Measurements from ENCODE around the gene SETDB2.

SETDB2 gene

DNA sequence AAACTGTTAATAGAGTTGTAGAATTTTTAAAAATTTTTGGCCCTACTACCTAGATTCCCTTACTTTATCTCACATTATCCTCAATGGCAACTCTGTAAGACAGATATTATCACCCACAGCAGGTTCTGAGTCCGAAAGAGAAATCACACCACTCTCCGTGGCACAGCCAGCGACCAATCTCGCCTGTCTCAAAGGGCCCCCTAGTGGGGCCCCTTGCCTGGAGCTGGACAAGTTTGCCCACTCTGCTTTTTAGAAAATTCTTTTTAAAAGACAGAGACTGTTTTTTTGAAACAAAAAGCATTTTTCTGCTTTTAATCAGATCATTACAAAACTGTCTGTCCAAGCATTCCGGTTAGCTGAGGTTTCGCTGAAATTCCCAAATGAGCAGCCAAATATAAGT, 73.4 kb downstream of the SETDB2 start:
- TF ChIP-seq, protein P1, sequence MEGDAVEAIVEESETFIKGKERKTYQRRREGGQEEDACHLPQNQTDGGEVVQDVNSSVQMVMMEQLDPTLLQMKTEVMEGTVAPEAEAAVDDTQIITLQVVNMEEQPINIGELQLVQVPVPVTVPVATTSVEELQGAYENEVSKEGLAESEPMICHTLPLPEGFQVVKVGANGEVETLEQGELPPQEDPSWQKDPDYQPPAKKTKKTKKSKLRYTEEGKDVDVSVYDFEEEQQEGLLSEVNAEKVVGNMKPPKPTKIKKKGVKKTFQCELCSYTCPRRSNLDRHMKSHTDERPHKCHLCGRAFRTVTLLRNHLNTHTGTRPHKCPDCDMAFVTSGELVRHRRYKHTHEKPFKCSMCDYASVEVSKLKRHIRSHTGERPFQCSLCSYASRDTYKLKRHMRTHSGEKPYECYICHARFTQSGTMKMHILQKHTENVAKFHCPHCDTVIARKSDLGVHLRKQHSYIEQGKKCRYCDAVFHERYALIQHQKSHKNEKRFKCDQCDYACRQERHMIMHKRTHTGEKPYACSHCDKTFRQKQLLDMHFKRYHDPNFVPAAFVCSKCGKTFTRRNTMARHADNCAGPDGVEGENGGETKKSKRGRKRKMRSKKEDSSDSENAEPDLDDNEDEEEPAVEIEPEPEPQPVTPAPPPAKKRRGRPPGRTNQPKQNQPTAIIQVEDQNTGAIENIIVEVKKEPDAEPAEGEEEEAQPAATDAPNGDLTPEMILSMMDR (conservative IDR thresholded peaks at IDR 0.05; ENCODE audit: control insufficient read depth, insufficient read depth, low read depth, low read length) = peak; percentile 35
- H3K4me3 ChIP-seq (ENCODE audit: control insufficient read depth, low read depth, low read length) = no peak overlapping the region
- peak; percentile 34 for DNase-seq (ENCODE audit: low read depth)

DNA sequence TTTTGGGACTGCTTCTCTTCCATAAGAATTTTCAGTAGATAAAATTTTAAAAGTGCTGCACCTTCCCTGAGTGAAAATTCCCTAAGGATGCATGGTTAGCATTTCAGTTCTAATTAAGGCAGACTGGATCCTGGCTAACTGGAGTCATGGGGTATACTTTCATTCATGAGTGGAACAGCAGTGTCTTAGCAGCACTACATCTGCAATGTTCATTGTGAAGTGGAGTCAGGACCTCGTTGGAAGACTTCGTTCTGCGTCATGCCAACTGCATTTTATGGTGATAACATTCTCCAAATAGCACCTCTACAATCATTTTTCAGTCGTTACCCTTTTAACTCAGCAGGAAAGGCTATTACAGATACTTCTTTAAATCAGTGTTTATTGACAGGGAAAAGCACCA, 77.2 kb downstream of the SETDB2 start:
- TF ChIP-seq, protein P1 (conservative IDR thresholded peaks at IDR 0.05; ENCODE audit: control insufficient read depth, insufficient read depth, low read depth, low read length) = no peak
- DNase-seq (ENCODE audit: low read depth) = no peak
- H3K4me3 ChIP-seq (ENCODE audit: control insufficient read depth, low read depth, low read length) = no peak overlapping the region

DNA sequence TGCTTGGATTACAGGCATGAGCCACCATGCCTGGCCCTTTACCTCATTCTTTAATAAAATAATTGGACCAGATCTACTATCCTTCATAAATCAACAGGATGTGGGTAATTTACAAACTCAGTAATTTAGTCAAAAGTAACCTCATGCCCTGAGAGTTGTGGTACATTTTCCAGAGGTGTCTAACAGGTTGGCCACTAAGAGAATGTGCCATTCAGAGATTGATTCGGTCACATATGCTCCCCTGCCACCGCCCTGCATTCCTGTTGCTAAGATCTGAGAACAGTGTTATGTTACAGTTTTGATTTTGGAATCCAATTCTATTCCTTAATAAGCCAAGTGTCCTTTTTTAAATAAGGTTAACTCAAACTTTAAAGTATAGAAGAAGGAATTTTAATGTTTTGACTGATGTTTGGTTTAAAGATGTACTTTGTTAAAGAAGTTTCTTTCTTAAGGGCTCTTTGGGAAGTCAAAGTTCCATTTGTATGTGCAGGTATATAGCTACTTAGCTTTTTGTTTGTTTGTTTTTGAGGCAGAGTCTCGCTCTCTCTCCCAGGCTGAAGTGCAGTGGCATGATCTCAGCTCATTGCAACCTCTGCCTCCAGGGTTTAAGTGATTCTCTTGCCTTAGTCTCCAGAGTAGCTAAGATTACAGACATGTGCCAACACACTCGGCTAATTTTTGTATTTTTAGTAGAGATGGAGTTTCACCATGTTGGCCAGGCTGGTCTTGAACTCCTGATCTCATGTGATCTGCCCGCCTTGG, 80.8 kb downstream of the SETDB2 start:
- H3K4me3 ChIP-seq (ENCODE audit: control insufficient read depth, low read depth, low read length) = no peak overlapping the region
- DNase-seq (ENCODE audit: low read depth) = no peak
- TF ChIP-seq, protein P1 (conservative IDR thresholded peaks at IDR 0.05; ENCODE audit: control insufficient read depth, insufficient read depth, low read depth, low read length) = no peak

DNA sequence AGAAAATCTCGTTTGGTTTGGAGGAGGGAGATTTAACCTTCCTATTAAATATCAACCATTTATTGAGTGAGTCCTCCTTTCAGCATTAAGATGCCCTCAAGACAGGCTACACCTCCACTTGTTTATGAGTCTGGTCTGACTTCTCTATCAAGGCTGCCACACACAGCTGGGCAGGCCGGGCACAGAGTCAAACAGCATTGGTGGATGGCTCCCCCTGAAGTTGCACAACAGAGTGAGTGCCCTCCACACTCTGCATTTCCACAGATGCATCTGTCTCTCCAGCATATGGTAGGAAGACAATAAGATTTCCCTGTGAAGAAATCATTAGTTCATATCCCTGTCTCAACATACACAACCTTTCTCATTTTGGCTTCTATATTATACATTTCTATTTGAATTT, 83.0 kb downstream of the SETDB2 start:
- H3K4me3 ChIP-seq (ENCODE audit: control insufficient read depth, low read depth, low read length) = no peak overlapping the region
- TF ChIP-seq, protein P1 (conservative IDR thresholded peaks at IDR 0.05; ENCODE audit: control insufficient read depth, insufficient read depth, low read depth, low read length) = no peak
- DNase-seq (ENCODE audit: low read depth) = no peak

DNA sequence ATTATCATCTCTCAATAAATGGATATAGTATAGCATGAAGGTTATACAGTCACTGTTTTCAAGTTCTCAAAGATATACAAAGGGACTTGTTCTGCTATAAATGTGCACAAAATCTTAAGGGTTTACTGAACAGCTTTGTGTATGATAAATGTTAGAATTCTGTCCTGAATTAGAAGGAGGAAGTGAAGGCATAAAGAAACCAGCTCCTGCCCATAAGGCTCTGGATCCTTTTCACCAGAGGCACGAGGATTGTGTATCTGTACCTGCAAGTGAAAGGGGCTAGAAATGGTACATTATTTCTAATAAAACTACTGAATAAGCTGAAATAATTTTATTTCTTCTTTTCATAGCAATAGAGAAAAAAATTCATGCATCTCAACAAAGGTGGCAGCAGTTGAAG, 84.1 kb downstream of the SETDB2 start:
- DNase-seq (ENCODE audit: low read depth) = no peak
- H3K4me3 ChIP-seq (ENCODE audit: control insufficient read depth, low read depth, low read length) = no peak overlapping the region
- TF ChIP-seq, protein P1 (conservative IDR thresholded peaks at IDR 0.05; ENCODE audit: control insufficient read depth, insufficient read depth, low read depth, low read length) = no peak

DNA sequence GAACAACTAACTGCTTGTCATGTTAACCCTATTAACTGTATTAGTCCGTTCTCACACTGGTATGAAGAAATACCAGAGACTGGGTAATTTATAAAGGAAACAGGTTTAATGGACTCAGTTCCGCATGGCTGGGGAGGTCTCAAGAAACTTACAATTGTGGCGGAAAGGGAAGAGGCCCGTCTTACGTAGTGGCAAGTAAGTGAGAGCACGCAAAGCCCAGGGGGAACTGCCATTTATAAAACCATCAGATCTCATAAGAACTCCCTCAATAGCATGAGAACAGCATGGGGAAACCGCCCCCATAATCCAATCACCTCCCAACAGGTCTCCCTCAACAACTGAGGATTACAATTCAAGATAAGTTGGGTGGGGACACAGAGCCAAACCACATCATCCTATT, 86.4 kb downstream of the SETDB2 start:
- TF ChIP-seq, protein P1 (conservative IDR thresholded peaks at IDR 0.05; ENCODE audit: control insufficient read depth, insufficient read depth, low read depth, low read length) = no peak
- no peak for DNase-seq (ENCODE audit: low read depth)
- H3K4me3 ChIP-seq (ENCODE audit: control insufficient read depth, low read depth, low read length) = no peak overlapping the region

Data from fibroblast of mammary gland (primary cell).